GM18870 (cell line): ENCODE measurements around the gene PITPNM3.

ENCODE experiments used
- ATAC-seq: cut with Tn5 transposase; IDR thresholded peaks from one replicate; pipeline ENCODE4 v1.9.1; 2021; ENCODE audit warnings: moderate library complexity; ENCODE audit not compliant: unreplicated experiment

PITPNM3 gene

GRCh38 chr17:6502871-6503509, 53.4 kb downstream of the PITPNM3 start:
- ATAC-seq: no peak

GRCh38 chr17:6502142-6502541, 54.2 kb downstream of the PITPNM3 start:
- ATAC-seq: no peak

GRCh38 chr17:6501359-6501758, 55.0 kb downstream of the PITPNM3 start:
- no peak for ATAC-seq

- ATAC-seq: no peak
These were observed 57.3 kb downstream of the PITPNM3 start for GRCh38 chr17:6498901-6499540.

- ATAC-seq: no peak
These were observed 58.0 kb downstream of the PITPNM3 start for GRCh38 chr17:6498356-6498755.

- no peak for ATAC-seq
These were observed 58.7 kb downstream of the PITPNM3 start for GRCh38 chr17:6497496-6498221.

GRCh38 chr17:6496640-6497441, 59.5 kb downstream of the PITPNM3 start:
- ATAC-seq: no peak

GRCh38 chr17:6496116-6496481, 60.3 kb downstream of the PITPNM3 start:
- ATAC-seq: no peak

- no peak for ATAC-seq
These were observed 60.8 kb downstream of the PITPNM3 start for GRCh38 chr17:6495450-6496115.

GRCh38 chr17:6494239-6494941, 62.0 kb downstream of the PITPNM3 start:
- no peak for ATAC-seq

GRCh38 chr17:6492892-6493674, 63.3 kb downstream of the PITPNM3 start:
- no peak for ATAC-seq

GRCh38 chr17:6491071-6491700, 65.2 kb downstream of the PITPNM3 start:
- no peak for ATAC-seq

GRCh38 chr17:6489016-6489550, 67.3 kb downstream of the PITPNM3 start:
- ATAC-seq: no peak

GRCh38 chr17:6488008-6488539, 68.3 kb downstream of the PITPNM3 start:
- no peak for ATAC-seq

- no peak for ATAC-seq
These were observed 68.9 kb downstream of the PITPNM3 start for GRCh38 chr17:6487251-6488007.

GRCh38 chr17:6485646-6486412, 70.5 kb downstream of the PITPNM3 start:
- no peak for ATAC-seq

GRCh38 chr17:6483507-6483906, 72.8 kb downstream of the PITPNM3 start:
- ATAC-seq: no peak
